Urothelium cell line (cell line): ENCODE measurements around the gene TCAIM.
A peak's percentile ranks its signal among the peaks of the same experiment; 100 is the strongest.
"Not testable (repeated sequence)": the region's sequence is repeated elsewhere in the genome, so short reads cannot be mapped to it uniquely, and the experiment has no call there.

ENCODE experiments used
- DNase-seq: peaks from one replicate; pipeline ENCODE4 v3.0.0; 2011; ENCODE audit warnings: low spot score, mixed read lengths
- FAIRE-seq: peaks from 2 replicates; lab custom pipeline; 2011; peaks lifted over from hg19 to GRCh38; lab: Jason Lieb, UNC

Gene TCAIM

DNA sequence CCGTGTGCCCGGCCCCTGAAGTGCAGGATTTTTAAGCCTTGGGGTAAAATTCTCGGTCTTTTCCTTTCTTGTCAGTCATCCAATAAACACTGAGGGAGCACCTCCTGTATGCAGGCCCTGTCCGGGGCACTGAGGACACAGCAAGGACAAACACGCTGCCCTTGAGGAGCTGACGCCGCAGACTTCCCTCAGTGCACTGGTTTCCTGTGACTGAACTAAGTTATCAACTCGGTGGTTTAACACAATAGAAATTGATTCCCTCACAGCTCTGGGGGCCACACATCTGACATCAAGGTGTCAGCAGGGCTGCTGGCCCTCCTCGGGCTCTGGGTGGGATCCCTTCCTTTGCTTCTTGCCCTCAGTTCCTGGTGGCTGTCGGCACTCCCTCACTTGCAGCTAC, 73.8 kb downstream of the TCAIM start:
- no peak for DNase-seq
- no peak for FAIRE-seq

DNA sequence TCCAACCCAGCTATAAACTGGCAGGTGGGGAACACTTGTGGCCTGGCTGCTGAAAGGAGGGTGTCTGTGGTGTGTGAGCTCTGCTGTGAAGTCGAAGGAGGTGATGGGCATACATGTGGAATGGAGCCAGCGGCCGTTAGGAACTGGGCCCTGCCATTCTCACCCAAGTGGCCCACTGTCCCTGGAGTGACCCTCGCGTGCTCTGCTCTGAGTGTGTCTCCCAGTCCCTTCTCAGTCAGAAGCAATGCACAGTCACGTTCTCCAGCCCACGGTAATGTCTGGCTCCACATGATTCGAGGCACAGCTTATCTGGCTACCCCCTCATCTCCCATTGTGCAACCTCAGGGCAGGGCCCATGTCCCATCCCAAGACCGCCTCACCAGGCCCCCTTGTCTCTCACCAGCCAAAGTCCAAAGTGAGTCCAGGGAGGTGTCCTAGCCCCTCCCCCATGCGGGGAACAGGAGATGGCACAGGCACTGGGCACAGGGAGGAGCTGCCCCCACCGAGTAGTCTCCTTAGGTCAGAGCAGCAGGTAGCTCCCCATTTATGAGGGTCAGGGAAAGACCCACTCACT, 76.0 kb downstream of the TCAIM start:
- FAIRE-seq, result peak; percentile 59
- DNase-seq, result no peak

DNA sequence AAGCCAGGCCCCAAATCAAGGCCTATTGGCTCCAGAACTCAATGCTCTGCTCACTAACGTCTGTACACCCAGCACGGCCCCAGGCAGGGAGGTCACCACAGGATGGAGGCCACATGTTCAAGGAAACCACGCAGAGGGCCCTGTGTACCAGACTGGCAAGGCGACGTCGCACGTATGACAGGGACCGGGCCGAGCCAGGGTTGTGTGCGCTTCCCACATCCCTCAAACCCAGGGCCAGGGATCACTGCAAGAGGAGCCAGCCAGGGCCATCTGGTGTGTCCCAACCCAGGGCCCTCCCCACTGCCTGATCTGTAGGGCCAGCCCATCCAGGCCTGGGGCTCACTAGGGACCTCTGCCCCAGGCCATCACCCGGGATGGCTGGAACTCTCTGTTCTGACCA, 76.9 kb downstream of the TCAIM start:
- FAIRE-seq (no peak), DNase-seq (no peak)

DNA sequence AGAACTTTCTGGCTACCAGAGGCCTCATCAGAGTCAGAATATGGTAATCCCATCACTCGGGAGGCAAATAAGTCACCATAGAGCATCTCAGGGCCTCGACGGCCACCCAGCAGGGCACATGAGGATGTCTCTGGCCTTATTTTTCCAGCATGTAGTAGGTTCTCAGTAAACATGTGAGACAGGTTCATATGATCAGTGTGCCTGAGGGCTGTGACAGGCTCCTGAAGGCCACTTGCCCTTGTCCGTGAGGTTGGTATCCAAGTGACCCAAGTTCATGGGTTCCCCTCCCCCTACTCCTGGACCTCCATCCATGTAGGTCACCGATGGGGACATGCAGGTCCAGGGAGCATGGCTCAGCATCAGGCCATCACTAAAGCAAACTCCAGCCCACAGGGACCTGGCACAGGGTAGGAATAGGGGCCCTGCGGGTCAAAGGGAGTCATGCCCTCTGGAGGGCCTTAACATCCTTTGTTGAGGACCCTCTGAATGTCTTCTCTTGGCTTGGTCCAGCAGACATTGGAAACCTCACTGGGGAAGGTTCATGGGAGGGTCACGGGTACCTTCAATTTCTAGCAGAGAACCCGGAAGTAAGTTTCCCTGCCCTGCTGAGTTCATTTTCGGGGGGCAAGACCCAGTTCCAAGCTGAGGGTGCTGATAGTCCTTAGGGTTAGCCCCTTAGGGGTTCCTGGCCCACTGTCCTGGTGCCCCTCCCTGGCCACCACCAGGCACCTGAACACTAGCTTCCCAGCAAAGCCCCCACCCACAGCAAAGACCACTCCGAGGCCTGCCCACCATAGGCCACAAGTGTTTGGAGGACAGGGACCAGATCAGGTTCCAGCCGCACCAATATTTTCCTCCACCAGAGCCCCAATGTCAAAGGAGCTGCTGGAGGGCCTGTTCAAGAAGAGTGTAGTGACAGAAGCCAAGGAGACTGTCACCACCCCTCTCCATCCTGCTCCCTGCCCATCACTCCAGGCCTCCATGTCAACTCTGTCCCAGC, 77.8 kb downstream of the TCAIM start:
- no peak for FAIRE-seq
- no peak for DNase-seq

DNA sequence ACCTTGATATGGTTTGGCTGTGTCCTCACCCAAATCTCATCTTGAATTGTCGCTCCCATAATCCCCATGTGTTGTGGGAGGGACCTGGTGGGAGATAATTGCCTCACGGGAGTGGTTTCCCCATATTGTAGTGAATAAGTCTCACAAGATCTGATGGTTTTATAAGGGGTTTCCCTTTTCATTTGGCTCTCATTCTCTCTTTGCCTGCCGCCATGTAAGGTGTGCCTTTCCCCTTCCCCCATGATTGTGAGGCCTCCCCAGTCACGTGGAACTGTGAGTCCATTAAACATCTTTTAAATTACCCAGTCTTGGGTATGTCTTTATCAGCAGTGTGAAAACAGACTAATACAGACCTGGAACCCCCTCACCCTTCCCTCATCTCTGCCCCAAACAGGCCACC, 79.6 kb downstream of the TCAIM start:
- FAIRE-seq, result not testable (repeated sequence)

DNA sequence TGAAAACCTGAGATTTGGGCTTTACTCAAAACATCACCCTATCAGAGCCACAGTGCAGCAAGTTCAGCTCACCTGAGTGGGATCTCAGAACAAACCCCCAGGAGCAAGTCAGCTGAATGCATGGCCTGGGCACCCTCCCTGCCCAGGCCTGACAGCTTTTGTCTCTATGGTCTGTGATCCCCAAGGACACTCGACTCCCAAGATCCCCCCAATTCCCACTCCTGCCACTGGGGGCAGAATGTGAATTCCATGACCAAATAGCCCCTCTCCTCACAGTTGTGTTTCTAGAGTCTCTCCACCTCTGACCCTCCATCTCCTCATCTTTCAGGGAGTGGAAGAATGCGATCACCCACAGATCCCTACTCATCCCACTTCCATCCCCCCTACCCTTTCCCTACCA, 80.0 kb downstream of the TCAIM start:
- FAIRE-seq, result no peak
- DNase-seq, result no peak

More for the DNA sequence above, 79.6 kb downstream of the TCAIM start:
- not testable (repeated sequence) for DNase-seq

DNA sequence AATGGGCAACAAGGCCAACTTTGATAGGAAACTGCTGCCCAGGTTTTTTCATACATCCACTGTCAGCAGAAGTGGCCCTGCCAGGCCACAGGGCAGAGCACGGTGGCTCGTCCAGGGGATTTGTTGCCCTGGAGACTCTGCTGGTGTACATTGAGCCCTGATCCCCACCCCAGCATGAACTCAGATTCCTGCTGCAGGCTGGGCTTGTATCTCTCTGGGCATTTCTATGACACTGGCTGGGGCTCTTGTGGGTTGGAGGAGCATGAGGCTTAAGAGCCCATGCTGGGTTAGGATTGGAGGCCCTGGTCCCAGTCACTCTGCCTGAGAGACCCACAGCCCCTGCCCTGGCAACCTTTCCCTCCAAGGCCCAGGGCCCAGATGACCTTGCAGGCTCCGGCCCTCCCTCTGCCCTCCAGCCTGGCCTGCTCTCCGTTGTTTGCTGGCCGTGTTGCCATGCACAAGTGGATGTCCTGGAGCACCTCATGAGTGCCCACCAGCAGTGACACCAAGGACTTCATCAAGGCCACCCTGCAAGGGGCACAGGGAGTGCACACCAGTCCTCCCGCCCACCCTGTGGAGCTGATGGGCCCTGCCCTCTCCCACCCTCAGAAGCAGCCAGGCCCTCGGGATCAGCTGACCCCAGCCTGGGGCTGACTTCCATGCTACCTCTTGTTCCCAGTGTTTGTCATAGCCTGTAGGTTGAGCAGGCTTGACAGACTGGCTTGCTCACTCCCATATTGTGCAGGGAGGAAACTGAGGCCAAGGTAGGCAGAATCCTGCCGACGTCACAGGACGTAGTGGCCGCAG, 80.8 kb downstream of the TCAIM start:
- no peak for DNase-seq
- no peak for FAIRE-seq

DNA sequence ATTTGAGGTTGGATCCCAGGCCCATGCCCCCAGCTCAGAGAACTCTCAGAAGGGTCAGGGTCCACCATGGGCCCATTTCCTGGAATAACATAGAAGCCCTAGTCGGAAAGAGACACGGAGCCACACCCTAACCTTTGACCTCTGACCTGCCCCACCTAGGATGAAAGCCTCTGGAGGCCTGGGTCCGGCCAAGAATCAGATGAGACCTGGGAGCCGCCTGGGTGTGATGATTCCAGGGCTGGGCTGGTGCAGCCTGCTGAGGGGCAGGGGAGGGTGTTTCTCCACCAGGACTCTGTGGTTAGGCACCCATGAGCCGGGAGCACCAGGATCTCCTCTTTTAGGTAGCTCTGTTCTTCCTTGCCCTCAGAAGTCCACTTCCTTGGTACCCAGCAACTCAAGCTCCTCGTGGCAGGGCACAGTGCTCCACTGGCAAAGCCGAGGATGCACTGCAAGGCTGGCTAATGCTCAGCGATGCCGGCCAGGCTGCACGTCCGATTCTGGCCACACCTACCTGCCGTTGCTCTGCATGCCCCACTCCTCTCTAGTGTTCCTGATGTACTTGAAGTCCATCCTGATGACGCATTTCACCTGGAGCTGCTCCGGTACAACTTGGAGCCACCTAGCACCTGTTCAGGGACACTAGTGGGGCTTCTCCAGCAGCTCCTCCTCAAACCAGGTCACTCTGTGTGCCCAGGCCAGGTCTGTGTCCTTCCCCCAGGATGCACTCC, 81.5 kb downstream of the TCAIM start:
- DNase-seq (no peak), FAIRE-seq (no peak)

DNA sequence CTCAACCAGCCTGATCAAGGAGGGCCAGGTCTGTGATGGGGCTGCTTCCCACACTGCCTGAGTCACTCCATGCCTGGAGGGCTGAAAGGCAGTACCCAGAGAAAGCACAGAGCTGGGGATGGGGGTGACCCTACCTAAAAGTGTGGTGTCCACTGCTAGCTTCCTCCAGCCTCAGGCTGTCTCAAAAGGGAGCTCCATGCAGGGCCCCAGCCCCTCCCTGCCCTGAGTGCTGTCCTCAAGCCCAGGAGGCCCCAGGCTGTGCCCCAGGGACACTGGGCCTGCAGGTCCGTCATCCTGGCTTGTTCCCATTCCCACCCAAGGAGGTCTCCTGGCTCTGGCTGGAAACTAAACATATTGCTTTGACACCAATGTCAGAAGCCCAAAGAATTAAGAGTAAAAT, 82.1 kb downstream of the TCAIM start:
- FAIRE-seq, result no peak
- no peak for DNase-seq

DNA sequence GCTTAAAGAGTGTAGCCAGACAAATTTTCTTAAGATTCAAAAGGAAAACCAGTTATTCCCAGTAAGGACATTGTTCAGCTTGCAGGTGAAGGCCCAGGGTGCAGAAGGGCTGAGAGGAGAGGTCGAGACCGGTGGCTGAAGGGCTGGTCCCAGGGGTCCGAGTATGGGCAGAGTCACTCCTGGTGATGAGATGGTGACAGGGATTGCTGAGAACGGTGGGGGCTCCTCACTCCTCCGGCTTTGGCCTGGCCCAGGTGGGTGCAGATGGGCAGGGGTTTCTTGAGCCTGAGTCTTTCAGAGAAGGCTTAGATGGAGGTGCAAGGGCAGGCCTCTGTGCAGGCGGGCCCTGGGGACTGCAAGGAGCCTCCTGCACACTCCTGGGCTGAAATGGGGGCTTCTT, 82.7 kb downstream of the TCAIM start:
- DNase-seq (no peak), FAIRE-seq (no peak)

DNA sequence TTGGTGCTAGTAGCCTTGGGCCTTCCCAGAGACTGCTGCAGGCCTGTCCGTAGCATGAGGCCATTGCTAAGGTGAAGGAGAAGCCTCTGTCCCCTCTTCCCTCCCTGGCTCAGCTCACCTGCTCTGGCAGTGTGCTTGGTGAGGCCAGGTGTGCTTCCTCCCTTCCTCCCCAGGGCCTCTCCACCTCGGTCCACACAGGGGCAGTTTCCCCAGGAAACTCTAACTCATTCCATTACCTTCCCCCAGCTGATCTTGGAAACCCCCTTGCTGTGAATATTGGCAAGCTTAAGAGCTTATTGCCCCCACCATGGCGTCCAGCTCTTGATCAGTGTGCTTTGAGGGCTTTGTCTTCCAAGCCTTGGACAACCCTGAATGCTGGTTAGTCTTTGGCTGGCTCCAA, 86.2 kb downstream of the TCAIM start:
- DNase-seq (no peak), FAIRE-seq (no peak)

DNA sequence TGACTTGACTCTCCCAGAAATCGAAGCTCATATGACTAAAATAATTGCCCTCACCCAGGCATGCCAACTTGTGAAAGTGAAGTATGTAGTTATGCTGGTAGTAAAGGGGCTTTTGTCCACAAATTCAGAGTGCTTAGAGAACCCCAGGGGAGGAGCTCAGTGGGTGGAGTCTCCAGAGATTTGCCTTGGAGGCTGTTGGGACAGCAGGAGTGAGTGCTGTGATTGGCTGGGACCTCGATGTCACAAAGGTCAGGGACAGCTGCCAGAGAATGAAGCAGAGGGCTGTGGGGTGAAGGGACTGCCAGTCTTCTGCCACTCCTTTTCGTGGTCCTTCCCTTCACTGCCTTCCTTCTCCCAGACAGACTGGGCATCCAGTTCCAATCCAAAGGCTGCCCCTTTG, 89.1 kb downstream of the TCAIM start:
- FAIRE-seq (no peak), DNase-seq (no peak)

DNA sequence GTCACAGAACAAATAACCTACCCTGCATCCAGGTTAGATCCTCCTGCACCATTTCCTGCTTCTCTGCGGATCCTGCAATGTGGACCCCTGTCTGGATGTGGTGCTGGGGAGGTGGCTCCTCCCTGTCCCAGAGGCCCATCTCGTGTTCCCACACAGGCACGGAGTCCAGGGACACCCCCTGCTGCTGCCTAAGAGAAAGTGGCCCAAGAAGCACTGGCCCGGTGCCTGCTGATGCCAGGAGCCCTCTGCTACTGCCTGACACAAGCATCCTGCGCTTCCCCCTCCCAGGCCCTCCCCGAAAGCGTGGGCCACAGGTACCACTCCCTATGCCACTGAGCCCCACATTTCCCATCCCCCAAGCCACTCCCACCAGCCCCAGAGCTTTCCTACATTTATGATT, 90.3 kb downstream of the TCAIM start:
- DNase-seq (no peak), FAIRE-seq (no peak)

DNA sequence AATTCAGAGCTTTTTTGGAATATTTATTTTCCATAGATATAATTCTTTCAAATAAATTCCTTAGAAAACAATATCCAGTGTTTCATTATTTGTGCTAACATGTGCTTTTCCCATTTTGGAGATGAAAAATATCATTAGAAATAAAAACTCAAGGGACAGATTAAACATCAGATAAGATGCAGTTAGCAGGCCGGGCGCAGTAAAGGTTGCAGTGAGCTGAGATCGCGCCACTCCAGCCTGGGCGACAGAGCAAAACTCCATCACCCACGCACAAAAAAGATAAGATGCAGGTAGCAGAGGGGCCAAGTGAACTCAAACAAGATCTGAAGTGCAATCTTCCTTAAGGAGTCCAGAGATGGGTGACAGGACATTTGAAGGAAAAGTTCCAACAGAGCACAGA, 90.9 kb downstream of the TCAIM start:
- DNase-seq (no peak), FAIRE-seq (no peak)

DNA sequence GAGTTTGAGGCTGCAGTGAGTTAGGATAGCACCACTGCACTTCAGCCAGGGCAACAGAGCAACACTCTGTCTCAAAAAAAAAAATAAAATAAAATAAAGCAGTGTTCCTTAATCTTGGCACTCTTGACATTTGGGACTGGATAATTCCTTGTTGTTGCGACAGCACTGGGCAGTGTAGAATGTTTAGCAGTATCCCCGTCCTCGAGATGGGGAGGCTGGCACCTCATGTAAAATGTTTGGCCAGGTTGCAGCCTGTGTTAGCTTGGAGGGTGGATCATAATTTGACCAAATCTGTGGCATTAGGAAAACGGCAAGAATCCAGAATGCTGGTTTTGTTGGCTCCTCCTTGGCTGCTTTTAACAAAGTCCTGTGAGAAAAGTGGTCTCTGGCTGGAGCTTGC, 91.9 kb downstream of the TCAIM start:
- DNase-seq, result no peak
- no peak for FAIRE-seq

DNA sequence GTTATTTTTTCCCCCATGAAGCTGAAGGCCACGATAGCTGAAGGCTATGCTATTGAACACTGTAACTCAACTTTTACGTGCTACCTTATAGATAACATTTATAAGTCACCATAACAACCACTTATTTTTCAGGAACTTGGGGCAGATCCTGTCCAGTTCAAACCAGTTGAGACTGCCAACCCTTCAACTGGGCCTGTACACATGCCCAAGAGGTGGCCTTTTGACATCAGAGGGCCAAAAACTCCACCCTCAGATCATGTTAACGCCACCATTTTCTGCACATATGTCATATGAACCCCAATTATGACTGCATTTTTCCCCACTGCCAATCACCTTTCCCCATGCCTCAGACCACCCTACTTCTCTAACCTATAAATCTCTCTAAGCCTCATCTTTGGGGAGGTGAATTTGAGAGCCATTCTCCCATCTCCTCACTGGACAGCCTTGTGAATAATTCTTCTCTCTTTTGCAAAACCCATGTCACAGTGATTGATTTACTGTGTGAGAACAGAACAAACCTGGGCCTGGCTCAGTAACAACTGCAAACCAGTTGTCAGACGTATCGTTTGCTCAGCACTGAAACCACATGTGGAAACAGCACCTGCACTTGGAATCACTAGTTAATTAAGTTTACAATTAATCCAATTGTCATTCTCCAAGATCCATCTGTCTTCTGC, 96.4 kb downstream of the TCAIM start:
- DNase-seq, result no peak
- no peak for FAIRE-seq

DNA sequence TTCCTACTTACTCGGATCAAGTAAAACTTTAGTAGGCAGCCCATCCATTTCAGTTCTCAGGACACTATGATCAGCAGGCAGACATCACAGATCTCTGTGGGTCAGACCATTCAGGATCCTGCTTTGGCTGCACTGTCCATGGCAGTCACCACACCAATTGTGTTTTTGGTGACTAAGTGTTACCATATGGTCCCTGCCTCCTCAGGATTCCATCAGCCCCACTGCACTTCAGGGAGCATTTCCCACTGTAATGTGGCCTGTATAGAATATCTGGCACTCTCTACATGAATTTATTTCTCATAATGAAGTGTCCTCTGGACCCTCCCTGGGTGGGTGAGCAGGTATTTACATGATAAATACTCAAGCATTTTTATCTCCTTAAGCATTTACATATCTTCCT, 97.6 kb downstream of the TCAIM start:
- DNase-seq (no peak), FAIRE-seq (no peak)

DNA sequence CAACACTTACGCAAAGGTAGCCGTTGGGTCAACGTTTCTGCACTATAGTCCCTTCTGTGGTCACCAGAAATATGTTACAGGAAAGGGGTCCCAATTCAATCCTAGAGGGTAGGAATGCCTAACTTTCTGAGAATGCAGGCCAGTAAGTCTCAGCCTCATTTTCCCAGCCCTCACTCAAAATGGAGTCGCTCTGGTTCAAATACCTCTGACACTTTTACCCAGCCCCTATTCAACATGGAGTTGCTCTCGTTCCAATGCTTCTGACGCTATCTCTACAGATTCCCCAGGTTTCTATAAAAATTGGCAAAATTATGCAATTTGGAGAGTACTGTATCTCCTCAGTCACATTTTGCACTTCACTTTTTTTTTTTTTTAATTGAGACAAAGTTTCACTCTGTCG, 99.2 kb downstream of the TCAIM start:
- DNase-seq (no peak), FAIRE-seq (no peak)

DNA sequence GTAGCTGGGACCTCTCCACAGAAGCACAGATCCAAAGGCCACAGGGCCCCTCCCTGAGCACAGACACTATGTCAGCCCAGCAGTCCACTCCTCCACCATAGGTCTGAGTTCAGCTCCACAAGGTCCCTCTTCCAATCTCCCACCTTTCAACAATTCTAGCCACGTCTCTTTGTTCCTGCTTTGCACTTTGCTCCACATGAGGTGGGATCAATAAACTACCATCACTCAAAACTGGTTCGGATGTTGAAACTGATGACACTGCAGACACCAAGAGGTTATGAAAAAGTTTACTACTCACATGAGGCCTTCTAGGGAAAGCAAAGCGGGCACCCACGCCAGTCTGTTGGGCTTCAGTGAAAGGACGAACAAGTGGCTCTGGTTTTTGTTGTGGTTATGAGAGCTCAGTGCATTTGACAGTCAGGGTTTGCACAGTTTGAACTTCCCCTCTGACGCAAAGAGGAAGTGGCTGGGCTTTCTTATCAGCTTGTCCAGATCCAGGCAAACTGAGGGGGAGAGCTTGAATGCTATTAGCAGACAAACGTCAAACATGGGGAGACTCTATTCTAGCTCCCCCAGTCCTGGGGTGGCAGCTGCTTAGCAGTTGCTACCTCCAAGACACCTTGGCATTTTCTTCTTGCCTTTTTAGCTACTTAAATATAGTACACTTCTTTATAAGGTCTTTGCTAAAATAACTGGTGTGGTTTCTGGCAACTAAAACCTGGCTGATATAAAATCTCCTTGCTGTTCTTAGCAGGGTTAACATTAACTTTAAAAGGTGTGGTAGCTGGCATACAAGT, 101.1 kb downstream of the TCAIM start:
- DNase-seq, result no peak
- no peak for FAIRE-seq
